ENCODE measurements around the gene CEP104. TPM values are rescaled to one million over a fixed set of nuclear protein-coding genes. Genes with fewer than 3 reads are reported as not detected.

The CEP104 gene
- total RNA-seq, 6 experiments from 2014 or later: 16.7 to 36.4 (median 26.6) TPM

DNA sequence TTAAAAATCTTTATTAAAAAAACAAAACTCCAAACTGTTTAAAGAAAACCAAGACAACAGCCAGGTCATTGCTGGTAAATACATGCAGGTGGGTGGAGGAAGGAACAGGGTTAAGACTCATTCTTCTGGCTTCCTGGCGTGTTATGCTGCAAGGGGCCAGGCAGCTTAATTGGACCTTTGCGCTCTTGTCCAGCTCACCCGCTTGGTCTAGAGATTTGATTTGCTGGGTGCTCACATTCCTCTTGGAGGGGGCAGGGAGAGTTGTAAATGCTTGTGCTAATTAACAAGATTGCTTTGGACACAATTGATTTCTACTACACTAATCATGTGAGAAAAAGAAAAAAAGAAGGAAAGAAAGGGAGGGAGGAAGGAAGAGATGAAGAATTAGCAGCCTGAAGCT is 10.5 kb downstream of the CEP104 start:
- H3K36me3 ChIP-seq: peaks cover 0 to 48% (median 18%) of the 10 kb centered on the region in 4 donors
- no peak for ATAC-seq
- no peak for DNase-seq

DNA sequence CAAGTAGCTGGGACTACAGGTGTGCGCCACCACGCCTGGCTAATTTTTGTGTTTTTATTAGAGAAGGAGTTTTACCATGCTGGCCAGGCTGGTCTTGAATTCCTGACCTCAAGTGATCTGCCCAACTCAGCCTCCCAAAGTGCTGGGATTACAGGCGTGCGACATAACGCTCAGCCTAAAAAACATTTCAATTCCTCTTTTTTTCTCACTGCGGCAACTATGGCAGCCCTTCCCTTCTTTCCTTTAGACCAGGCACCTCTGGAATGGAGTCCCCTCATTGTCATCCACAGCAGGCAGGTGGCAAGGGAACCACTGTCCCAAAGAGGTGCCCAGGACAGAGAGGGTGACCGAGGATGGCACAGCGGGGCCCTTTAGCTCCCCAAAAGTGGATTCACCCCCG is 14.1 kb downstream of the CEP104 start:
- Histone ChIP-seq H3K36me3 (peaks cover 0 to 47% (median 9%) of the 10 kb centered on the region in 4 donors), H3K4me1 (no peaks in the 10 kb centered on the region), H3K9me3 (no peaks in the 10 kb centered on the region), H3K4me3 (no peak overlapping the region), H3K27ac (no peak overlapping the region), H3K27me3 (no peaks in the 10 kb centered on the region)
- DNase-seq: no peak
- no peak for TF ChIP-seq POLR2A (IDR thresholded peaks at IDR 0.05)
- TF ChIP-seq, protein P1, sequence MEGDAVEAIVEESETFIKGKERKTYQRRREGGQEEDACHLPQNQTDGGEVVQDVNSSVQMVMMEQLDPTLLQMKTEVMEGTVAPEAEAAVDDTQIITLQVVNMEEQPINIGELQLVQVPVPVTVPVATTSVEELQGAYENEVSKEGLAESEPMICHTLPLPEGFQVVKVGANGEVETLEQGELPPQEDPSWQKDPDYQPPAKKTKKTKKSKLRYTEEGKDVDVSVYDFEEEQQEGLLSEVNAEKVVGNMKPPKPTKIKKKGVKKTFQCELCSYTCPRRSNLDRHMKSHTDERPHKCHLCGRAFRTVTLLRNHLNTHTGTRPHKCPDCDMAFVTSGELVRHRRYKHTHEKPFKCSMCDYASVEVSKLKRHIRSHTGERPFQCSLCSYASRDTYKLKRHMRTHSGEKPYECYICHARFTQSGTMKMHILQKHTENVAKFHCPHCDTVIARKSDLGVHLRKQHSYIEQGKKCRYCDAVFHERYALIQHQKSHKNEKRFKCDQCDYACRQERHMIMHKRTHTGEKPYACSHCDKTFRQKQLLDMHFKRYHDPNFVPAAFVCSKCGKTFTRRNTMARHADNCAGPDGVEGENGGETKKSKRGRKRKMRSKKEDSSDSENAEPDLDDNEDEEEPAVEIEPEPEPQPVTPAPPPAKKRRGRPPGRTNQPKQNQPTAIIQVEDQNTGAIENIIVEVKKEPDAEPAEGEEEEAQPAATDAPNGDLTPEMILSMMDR (IDR thresholded peaks at IDR 0.05): no peak
- 74% methylated on average over 7 of the region's 9 CpGs for WGBS (ENCODE audit: insufficient coverage, low coverage, low lambda C conversion rate, missing lambda C conversion rate)
- intact Hi-C loops (cut with DNase I): no loop called here
- peak in 1 of 4 donors; percentile 23 for ATAC-seq

More for the DNA sequence above, 10.5 kb downstream of the CEP104 start:
- H3K27me3 ChIP-seq: no peaks in the 10 kb centered on the region
- H3K27ac ChIP-seq: no peak overlapping the region
- intact Hi-C loops (cut with DNase I): no loop called here
- TF ChIP-seq, protein P1 (IDR thresholded peaks at IDR 0.05): no peak
- TF ChIP-seq POLR2A (IDR thresholded peaks at IDR 0.05): no peak
- H3K4me1 ChIP-seq: no peaks in the 10 kb centered on the region
- WGBS (ENCODE audit: insufficient coverage, low coverage, low lambda C conversion rate, missing lambda C conversion rate): 86% methylated on average over 3 of the region's 3 CpGs
- no peak overlapping the region for H3K4me3 ChIP-seq
- no peaks in the 10 kb centered on the region for H3K9me3 ChIP-seq

DNA sequence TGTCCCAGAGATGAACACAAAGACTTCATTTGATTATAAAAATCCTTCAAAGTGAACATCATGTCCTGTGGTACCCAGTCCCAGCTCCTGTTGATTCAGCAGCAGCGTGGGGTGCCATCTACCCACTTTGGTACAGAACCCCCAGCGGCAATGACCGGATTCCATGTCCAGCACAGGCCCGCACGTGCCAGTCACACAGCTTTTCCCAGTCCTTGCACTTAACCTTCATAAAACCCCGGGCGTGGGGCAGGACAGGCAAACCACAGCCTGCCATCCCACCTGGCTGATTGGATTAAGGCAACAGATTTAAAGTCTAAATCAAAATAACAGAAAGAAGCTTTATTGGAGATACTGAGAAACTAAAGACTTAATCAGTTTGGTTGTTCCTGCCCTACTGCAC is 15.5 kb downstream of the CEP104 start:
- no peak for ATAC-seq
- DNase-seq: no peak
- Histone ChIP-seq H3K4me3 (no peak overlapping the region), H3K36me3 (peaks cover 0 to 42% (median 9%) of the 10 kb centered on the region in 4 donors), H3K9me3 (no peaks in the 10 kb centered on the region), H3K27me3 (no peaks in the 10 kb centered on the region), H3K4me1 (no peaks in the 10 kb centered on the region), H3K27ac (no peak overlapping the region)
- TF ChIP-seq, protein P1 (IDR thresholded peaks at IDR 0.05): no peak
- no peak for TF ChIP-seq POLR2A (IDR thresholded peaks at IDR 0.05)
- WGBS (ENCODE audit: insufficient coverage, low coverage, low lambda C conversion rate, missing lambda C conversion rate): 100% methylated on average over 2 of the region's 7 CpGs
- intact Hi-C loops (cut with DNase I): no loop called here

DNA sequence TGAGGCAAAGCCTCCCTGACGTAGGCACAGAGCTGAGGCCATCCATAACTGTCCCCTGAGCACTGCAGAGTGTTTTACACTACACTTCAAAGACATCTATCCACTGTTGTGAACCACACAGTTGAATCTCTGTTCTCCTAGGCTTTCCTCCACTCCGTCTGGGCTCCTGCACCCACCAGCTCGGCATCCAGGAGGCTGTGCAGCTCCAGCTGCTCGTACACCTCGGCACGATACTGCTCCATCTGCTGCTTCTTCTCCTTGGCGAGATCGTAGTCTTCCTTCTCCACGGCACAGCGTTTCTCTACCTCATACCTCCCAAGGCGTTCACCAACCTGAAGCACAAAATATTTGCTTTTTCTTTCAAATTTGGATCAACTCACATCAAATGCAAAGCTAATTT is 18.2 kb downstream of the CEP104 start:
- Histone ChIP-seq H3K4me1 (no peaks in the 10 kb centered on the region), H3K36me3 (peaks cover 0 to 41% (median 11%) of the 10 kb centered on the region in 4 donors), H3K27ac (no peak overlapping the region), H3K9me3 (no peaks in the 10 kb centered on the region), H3K27me3 (no peaks in the 10 kb centered on the region), H3K4me3 (no peak overlapping the region)
- intact Hi-C loops (cut with DNase I): no loop called here
- WGBS (ENCODE audit: insufficient coverage, low coverage, low lambda C conversion rate, missing lambda C conversion rate): 95% methylated on average over 11 of the region's 11 CpGs
- TF ChIP-seq, protein P1 (IDR thresholded peaks at IDR 0.05): no peak
- no peak for TF ChIP-seq POLR2A (IDR thresholded peaks at IDR 0.05)
- ATAC-seq (no peak), DNase-seq (no peak)

DNA sequence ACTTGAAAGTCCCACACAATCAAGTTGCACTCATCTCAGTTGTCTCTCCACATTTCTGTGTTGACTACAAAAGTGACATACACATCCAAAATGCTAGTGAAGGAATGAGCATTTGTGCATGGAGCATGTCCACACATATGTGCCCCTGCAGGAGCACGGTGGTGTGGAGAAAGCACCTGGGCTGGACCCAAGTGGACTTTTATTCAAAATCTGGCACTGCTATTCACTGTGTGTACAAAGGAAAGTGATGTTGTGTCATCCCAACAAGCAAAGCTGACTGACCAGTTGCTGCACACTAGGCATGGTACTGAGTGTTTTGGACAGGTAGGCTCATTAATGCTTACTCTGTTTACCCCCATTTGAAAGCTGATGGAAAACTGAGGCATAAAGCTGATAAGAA is 19.3 kb downstream of the CEP104 start:
- H3K4me1 ChIP-seq: no peaks in the 10 kb centered on the region
- H3K27me3 ChIP-seq: no peaks in the 10 kb centered on the region
- ATAC-seq: no peak
- WGBS (ENCODE audit: insufficient coverage, low coverage, low lambda C conversion rate, missing lambda C conversion rate): 50% methylated on average over 1 of the region's 1 CpG
- intact Hi-C loops (cut with DNase I): no loop called here
- no peak overlapping the region for H3K4me3 ChIP-seq
- no peak for DNase-seq
- H3K27ac ChIP-seq: no peak overlapping the region
- H3K36me3 ChIP-seq: peaks cover 0 to 47% (median 11%) of the 10 kb centered on the region in 4 donors
- H3K9me3 ChIP-seq: no peaks in the 10 kb centered on the region
- TF ChIP-seq, protein P1 (IDR thresholded peaks at IDR 0.05): no peak
- no peak for TF ChIP-seq POLR2A (IDR thresholded peaks at IDR 0.05)
